ENCODE data around the gene THAP4.

- no peak for TF ChIP-seq CTCF (IDR thresholded peaks at IDR 0.05 in 2 of 3, conservative IDR thresholded peaks at IDR 0.05 in 1 of 3; ENCODE audit: borderline replicate concordance in 1 of 3, insufficient read depth in 1 of 3, low read depth in 2 of 3, low read length in 2 of 3)
- TF ChIP-seq EGR1 (IDR thresholded peaks at IDR 0.05; ENCODE audit: low read depth): no peak
- no peak for TF ChIP-seq TCF7L2 (IDR thresholded peaks at IDR 0.05; ENCODE audit: borderline replicate concordance, extremely low read depth, insufficient read depth, insufficient read length)
- no peak for TF ChIP-seq RAD21 (IDR thresholded peaks at IDR 0.05; ENCODE audit: low read depth)
- TF ChIP-seq REST (IDR thresholded peaks at IDR 0.05; ENCODE audit: low read depth): no peak
- no peak for TF ChIP-seq POLR2AphosphoS5 (IDR thresholded peaks at IDR 0.05; ENCODE audit: low read depth, low read length)
- TF ChIP-seq CBX3 (IDR thresholded peaks at IDR 0.05; ENCODE audit: low read depth): no peak
- TF ChIP-seq SP1 (IDR thresholded peaks at IDR 0.05; ENCODE audit: low read depth): no peak
Measured at GRCh38 chr2:241655516-241656189, 18.7 kb upstream of the THAP4 start.

Data from HCT116 (cell line).